HTERT RPE-1 (cell line): ENCODE data around the gene AKAP1.

Source experiments
- in situ Hi-C: fragments of 300-500 bp; cut with MboI; formaldehyde crosslinking; loops from 4 replicates; pipeline ENCODE4 v1.14.3; 2020; ENCODE audit warnings: low sequenced_read_pairs

The AKAP1 gene

DNA sequence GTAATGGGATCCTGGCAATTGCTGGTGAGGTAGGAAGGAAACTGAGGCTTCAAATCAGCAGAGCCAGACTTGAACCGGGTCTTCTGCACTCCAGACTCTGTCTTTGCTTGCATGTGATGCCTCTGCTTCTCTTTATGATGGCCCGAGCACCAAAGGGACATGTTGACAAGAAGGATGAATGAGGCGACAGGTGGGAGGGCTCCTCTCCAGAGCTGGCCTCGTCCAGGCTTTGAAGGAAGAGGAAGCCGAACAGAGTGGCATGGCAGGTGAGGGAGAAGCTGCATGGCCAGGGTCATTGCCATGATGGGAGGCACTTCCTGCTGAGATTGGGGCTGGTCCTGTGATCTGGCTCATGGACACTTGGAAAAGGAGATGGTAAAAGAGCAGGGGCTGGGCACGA, 40.8 kb downstream of the AKAP1 start:
- in situ Hi-C loops: no loop called here

DNA sequence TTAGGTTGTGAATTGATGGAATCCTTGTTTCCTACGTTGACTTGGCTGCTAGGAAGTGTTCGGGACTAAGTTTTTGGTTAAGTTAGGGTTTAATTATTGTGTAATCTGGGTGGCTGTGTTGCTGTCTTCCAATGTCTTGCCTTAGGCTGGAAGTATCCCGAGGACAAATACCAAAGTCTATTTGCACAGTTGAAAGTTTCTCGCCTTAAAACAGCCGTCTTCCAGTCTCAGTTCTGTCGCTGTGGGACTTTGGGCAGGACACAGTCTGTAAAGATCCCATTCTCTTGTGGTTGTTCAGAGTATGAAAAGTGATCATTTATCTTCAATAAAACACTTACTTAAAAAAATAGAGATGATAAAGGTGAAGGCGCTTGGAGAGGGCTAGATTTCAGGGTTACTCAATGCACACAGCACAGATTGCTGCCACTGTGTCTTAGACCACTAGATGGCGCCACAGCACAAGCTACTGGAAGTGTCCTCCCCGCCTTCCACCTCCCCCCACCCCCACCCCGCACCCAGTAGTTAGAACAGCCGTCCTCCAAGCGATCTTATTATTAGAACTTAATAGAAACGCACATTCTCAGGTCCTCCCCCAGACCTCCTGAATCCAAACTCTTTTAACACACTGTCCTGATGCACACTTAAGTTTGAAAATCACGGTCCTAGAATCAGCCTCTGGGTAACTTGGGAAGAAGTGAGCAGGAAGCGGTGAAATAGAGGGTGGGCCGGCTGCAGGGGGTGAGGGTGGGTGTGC, 45.8 kb downstream of the AKAP1 start:
- in situ Hi-C loops: no loop called here

DNA sequence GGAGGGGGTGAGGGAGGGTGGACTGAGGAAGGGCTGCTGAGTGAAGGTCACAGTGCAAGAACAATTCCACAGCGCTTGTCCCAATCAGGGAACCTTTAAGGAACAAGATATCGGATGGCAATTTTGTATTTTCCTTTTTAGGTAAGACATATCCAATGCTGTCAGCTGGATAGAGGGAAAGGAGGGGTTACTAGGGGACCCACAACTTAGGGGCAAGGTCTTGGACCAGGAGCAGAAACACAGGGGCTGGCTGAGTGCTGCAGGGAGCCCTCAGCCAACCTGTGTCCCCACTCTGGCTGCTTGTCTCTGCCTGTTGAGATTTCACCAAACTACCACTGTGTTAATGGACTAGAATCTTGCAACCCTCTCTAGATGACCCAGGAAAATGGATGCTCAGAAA, 47.6 kb downstream of the AKAP1 start:
- in situ Hi-C loops: no loop called here

DNA sequence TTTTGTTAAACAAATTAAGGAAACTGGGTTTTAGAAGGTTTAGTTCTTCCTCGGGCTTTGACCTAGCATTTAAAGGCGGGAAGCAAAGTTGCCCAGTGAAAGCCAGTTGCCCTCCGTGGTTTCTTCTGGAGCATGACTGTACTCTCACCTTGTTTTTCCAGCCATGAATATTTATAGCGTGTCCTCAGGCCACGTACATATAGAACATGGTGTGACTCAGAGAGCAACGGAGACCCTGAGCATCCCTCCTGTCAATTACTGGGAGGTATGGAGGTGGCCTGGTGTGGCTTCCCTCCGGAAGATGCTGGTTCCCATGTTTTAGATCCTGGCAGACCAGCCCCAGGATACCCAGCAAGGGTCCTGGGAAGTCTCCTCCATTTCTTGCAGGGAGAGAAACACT, 48.4 kb downstream of the AKAP1 start:
- in situ Hi-C loops: no loop called here

DNA sequence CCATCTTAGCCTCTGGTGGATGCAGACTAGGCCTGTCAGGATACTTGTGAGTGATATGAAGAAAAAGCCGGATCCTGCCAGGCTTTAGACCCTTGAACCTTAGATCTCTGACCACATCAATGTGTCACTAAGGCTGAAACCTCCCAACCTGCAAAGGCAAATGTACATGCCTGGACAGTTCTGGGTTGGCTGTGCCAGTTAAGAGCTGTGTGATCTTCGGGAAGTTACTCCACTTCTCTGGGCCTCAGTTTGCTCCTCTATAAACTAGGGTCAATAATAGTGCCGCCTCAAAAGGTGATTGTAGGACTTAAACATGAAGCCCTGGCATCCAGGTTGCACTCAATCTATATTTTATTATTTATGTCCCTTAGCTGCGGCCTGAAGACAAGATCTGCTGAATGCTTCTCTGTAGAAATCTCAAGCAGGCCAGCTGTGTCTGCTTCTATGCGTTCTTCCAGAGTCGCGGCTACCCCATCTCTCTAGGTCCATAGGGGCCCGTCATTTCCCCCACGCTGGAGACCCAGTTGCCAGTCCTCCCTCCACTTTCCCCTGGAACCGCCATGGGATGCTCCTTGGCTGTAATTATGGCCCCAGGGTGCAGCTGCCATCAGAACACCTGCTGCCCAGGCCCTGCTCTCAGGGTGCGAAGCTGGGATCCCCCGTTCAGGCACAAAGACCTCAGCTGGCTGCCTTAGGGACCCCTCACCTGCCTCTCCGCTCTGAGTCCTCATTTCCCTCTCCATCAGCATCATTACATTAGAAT, 50.2 kb downstream of the AKAP1 start:
- in situ Hi-C loops: no loop called here

DNA sequence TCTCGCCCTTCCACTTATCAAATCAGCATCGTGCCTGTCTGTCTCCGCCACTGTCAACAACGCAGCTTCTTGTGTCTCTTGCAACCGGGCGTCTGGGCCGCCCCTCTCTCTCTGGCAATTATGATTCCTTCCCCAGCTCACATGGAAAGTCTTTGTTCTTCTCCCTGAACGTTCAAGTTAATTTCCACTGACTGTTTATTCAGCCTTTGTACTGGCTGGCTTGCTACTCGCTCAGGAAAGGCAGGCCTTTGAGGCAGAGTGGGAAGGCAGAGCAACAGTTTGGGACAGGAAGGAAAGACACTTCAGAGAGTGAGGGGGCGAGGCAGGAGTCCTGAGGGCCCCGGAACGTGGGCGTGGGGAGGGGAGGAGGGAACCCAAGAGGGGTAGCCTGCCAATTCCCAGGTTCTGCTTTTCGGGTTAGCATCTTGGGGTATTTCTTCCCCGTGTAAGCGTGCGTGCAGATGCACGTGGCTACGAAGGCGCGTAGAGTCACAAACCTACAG, 50.8 kb downstream of the AKAP1 start:
- in situ Hi-C loops: no loop called here

DNA sequence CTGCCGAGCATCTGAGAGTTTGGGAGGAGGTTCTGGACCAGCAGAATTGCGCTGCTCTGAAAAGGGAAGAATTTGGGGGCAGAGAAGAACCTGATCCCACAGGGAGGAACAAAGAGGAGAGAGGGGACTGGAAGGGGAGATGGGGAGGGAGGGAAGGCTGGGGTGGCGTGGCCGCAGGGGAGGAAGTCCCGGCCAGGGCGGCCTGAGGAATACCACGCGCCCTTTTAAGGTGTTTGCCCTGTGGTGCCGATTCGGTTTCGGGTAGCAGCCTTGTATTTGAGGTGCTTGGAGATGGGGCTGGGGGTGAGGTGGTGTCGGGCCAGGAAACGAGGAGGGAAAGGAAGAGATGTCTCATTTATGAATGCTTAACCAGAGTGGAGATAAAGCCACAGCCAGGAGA, 51.3 kb downstream of the AKAP1 start:
- in situ Hi-C loops: no loop called here

DNA sequence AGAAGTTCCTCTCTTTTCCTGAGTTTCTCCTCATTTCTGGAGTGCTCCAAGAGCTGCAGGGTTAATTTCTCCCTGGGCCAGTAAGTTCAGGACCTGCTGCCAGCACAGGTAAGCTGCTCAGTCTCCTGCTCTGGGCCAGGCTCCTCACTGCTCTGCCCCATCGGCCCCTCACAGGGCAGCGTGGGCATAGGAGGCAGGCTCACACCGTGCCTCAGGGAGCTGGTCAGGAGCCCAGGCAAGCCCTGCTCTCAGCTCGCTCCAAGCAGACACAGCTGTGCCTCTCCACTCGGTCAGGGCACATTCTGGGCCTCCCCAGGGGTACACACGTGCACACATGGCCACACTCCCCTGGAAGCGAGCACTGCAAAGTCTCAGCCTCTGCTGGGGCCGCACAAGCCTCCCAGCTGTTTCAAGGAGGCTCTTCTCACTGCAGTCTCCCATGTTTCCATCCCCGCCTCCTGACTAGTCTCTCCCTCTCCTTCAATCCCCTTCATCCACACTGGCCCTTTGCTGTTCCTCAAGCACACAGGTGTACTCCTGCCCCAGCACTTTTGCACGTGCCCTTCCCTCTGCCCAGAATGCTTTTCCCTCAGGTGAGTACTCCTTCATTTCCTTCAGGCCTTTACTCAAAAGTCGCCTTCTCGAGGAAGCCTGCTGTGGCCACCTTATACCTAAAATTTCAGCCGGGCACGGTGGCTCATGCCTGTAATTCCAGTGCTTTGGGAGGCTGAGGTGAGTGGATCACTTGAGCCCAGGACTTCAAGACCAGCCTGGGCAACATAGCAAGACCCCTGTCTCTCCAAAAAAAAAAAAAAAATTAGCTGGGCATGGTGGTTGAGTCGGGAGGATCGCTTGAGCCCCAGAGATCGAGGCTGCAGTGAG, 53.2 kb downstream of the AKAP1 start:
- in situ Hi-C loops: no loop called here

DNA sequence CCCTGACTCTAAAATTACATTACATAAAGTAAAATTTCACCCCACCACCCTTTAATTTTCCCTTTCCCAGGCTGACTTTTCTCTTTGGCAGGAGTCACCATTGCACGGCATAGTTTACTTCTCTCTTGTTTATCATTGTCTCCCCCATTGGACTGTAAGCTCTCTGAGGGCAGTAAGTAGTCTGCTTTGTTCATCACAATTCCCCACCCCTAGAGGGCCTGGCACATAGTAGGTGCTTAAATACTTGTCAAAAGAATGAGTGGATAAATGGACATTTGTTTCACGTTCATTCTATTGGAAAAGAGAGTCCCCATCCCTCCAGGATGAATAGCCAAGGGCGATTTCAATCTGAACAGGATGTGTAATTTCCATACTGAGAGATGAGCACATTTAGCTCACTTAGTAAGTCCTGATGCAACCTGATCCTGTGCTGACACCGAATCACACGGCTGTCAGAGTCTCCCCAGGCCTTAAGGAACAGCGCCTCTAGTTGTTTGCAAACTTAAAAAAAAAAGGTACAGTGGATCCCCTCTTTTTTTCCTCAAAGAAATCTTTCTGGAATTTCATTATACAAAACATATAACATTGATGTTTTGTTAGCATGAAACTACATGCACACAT, 54.0 kb downstream of the AKAP1 start:
- in situ Hi-C loops: no loop called here

DNA sequence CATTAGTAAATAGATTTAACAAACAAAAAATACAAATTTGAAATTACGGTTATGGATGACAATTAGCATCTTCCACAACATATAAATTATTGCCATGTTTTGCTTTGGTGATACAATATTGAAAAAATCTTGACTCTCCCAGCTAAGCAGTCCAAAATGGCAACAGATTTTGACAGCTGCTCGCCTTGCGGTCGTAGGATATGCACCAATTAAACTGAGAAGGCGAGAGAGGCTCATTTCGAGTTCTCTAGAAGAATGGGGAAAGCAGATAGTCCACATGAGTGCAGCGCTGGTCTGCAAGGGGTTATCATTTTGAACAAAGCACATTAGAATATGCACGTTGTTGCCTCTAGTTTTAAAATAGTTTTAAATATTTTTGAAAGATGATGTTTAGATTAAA, 55.3 kb downstream of the AKAP1 start:
- in situ Hi-C loops: no loop called here

DNA sequence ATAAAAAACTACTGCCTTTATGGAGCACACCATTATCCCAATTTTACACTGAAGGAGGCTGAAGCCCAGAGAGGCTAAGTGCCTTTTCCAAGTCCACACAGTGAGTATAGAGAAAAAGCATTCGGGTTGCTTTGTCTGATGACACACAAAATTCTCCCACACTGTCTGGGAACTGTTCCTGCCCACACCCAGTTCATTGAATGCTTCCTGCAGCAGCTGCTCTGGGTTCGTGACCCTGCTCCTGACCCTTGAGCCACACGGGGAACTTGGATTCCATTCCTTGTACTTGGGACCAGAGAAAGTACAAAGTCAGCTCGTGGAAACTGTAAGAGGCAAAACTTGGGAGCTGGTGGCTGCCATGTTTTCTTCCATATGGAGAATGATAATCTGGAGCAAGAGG, 57.9 kb downstream of the AKAP1 start:
- in situ Hi-C loops: no loop called here

DNA sequence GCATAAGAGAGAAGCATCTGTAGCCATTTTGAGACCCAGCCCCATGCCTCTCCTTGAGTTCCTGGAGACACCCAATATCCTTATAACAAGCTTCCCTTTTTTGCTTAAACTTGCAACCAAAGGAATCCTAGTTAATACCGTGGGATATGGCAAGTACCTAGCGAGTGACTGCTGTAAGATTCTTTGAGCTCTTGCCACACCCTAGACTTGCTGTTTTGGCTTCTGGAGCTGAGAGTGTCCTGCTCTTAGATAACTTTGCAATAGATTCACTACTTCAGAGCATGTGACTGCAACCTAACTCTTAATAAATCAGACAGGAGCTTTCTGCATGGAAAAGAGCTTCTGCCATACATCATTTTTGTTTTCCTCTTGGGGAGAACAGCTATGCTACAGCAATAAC, 58.3 kb downstream of the AKAP1 start:
- in situ Hi-C loops: no loop called here

DNA sequence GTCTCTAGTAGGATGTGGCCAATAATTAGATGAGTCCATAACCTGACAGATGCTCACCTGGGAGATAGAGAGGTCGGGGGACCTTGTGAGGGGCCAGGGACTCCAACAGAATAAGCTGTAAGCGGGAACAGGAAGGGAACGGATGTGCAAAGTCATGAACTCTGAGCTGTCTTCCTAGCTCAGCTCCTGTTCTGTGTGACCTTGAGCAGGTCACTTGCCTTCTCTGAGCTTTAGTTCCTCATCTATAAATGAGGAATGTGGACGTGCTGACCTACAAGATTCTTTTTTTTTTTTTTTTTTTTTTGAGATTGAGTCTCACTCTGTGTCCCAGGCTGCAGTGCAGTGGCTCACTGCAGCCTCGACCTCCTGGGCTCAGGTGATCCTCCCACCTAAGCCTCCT, 58.9 kb downstream of the AKAP1 start:
- in situ Hi-C loops: no loop called here

DNA sequence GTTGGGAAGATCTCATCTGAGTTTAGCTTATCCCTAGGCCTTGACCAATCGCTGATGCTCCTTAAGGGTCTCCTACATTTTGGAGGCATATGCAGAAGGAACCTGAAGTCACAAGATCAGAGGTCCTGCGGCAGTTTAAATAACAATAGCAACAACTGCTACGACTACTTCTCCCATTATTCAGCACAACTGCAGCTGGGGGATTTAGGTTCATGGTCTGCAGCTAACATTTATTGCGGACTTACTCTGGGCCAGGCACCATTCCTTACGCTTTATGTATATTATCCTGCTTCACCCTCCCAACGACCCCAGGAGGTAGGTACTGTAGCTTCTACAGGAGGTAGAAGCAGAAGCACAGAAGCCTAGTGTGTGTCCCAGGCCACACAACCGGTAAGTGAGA, 59.5 kb downstream of the AKAP1 start:
- in situ Hi-C loops: no loop called here

DNA sequence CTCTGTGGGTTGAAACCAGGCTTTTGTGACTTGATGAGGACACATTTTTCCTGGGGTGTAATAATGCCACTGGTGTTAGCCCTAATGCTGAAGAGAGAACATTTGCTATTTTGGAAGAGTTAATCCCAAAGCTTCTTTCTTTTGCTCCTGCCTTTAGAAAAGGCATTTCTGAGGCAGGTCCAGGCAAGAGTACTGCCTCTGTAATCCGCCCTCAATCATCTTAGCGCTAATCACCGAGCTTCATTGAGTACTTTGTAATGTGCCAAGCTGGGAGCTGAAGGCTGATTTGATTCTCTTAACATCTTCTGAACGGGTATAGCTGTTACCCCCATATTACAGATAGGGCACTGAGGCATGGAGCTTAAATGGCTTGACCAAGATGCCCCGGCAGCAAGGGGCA, 60.3 kb downstream of the AKAP1 start:
- in situ Hi-C loops: no loop called here

DNA sequence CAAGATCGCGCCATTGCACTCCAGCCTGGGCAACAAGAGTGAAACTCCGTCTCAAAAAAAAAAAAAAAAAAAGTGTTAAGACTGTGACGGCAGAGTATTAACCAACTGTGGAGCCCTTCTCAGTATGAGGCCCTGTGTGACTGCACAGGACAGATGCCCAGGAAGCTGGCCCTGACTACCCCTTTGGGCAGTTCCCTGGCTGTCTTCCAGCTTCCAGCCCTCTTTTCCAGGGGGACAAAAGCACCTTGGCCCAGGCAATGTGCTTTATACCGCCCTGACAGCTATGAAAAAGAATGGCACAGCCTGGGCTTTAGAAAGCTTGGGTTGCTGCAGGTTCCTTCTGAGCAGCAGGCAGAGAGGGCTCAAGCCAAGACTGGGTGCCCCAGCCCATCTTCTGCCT, 61.2 kb downstream of the AKAP1 start:
- in situ Hi-C loops: no loop called here

DNA sequence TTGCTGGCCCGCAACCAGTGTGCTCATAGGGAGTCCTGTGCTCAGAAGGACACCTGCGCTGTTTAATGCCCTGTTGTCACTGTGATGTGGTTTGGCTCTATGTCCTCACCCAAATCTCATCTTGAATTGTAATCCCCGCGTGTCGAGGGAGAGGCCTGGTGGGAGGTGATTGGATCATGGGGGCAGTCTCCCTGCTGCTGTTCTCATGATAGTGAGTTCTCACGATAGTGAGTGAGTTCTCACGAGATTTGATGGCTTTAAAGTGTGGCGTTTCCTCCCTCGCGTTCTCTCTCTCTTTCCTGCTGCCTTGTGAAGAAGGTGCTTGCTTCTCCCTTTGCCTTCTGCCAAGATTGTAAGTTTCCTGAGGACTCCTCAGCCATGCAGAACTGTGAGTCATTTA, 66.8 kb downstream of the AKAP1 start:
- in situ Hi-C loops: no loop called here

DNA sequence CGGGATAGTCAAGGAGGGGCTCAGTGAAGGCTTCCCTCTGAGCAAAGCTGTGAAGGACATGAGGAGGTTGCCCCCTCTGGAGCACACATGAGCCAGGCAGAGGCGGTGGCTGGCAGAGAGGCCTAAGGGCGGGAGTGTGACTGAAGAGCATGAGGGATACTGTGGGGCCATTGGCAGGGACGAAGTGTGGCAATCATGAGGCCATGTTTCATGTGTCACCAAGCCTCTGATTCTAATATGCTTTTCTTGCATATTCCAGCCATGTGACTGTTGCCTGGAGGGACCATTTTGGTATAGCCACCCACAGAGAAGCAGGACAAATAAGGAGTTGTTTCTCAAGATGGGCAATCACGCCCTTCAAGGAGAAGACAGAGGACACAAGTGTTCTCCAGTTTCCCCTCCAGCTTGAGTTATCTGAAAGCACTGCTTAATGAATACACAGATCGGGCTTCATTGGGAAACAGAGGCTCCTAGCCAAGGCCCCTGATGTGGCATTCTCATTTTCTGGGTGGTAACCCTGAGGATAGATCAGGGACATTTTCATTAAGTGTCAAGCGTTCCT, 68.0 kb downstream of the AKAP1 start:
- in situ Hi-C loops: no loop called here

DNA sequence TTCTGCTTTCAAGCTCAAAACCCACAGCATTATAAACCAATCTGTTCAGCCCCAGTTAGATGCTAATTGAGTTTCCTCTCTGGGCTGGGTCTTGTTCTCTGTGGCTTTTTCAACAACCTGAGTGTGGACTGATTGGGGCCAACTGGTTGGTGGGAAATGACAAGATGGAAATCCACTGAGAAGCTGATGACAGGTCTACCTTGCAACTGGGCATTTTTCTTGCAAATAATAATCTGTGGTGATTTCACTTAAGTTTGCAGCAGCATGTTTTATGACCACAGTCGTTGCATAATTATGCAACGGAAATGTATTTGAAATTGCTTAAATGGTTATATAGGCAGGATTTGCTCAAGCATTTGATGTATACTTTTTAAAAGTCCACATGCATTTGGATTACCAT, 69.9 kb downstream of the AKAP1 start:
- in situ Hi-C loops: no loop called here

DNA sequence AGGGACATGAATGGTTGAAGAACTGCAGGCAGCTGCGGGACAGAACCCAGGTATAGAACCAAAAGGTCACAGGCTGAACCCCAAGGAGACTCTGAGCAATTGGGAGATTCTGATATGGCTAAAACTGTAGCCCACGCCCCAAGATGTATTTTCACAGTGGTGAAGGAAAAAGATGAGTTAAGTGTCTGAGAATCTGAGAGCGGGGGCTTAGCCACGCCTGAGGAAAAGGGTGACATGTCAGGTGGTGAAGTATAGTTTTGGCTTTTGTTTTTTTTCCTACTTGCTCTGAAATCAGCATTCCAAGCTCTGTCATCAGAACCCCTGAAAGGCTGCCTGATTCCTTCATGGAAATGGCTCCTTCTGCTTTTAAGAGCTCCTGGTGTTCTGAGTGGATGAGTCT, 73.3 kb downstream of the AKAP1 start:
- in situ Hi-C loops: no loop called here

DNA sequence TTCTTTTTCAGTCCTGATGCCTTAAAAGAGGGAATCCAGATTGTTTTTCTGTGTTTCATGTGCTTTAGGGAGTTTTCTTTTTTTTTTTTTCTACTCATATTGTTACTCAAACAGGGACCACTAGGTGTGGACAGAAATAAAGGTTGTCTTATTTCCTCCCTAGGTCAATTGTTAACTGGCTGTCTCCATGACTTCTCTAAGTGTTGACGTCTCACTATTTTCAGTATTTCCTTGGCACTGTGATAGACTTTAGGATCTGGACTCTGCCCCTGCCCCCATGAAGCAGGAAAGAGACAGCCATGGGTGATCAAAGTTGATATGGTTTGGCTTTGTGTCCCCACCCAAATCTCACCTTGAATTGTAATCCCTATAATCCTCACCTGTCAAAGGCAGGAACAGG, 73.7 kb downstream of the AKAP1 start:
- in situ Hi-C loops: no loop called here
